CD14-positive monocyte (primary cell): ENCODE measurements around the gene CTDSPL. TPM values are rescaled to one million over a fixed set of nuclear protein-coding genes. Genes with fewer than 3 reads are reported as not detected.
A peak's percentile ranks its signal among the peaks of the same experiment; 100 is the strongest.

Source experiments
- DNase-seq, 3 donors: peaks; one replicate each; pipeline ENCODE4 v3.0.0-alpha.2; 2011 to 2022
- H2AFZ ChIP-seq: 2 replicates; pipeline ENCODE4 v1.6.0; 2012; ENCODE audit warnings: mild to moderate bottlenecking, low read depth, low read length, inconsistent platforms; ENCODE audit not compliant: insufficient read depth, poor library complexity, severe bottlenecking
- H3K27ac ChIP-seq, 2 donors: 1 replicate in 1 of 2; 2 replicates in 1 of 2; pipeline ENCODE4 v1.5.1; 2012 to 2013; ENCODE audit warnings: low read length in 2 of 2, control low read depth in 1 of 2, inconsistent platforms in 1 of 2, low read depth in 1 of 2, mild to moderate bottlenecking in 1 of 2
- H3K27me3 ChIP-seq, 2 donors: one replicate each; pipeline versions ENCODE4 v1.6.0 to v1.6.1; 2011 to 2013; ENCODE audit warnings: low read length in 2 of 2; ENCODE audit not compliant: control insufficient read depth in 2 of 2, insufficient read depth in 2 of 2
- H3K36me3 ChIP-seq, 2 donors: replicated peaks in 1 of 2; 1 replicate in 1 of 2; 2 replicates in 1 of 2; pipeline versions ENCODE4 v1.5.1 to v1.6.1; 2012 to 2013; ENCODE audit warnings: low read length in 2 of 2, control low read depth in 1 of 2, inconsistent platforms in 1 of 2, mild to moderate bottlenecking in 1 of 2; ENCODE audit not compliant: insufficient read depth in 2 of 2, control insufficient read depth in 1 of 2
- H3K4me1 ChIP-seq, 2 donors: 1 replicate in 1 of 2; 2 replicates in 1 of 2; pipeline versions ENCODE4 v1.5.1 to v1.6.1; 2012 to 2013; ENCODE audit warnings: low read length in 2 of 2, control low read depth in 1 of 2, inconsistent platforms in 1 of 2, mild to moderate bottlenecking in 1 of 2, moderate library complexity in 1 of 2; ENCODE audit not compliant: insufficient read depth in 2 of 2, control insufficient read depth in 1 of 2
- H3K4me2 ChIP-seq: replicated peaks from 2 replicates; pipeline ENCODE3; 2012; ENCODE audit warnings: low read length, moderate library complexity, mild to moderate bottlenecking; ENCODE audit not compliant: poor library complexity, severe bottlenecking; ENCODE audit errors: extremely low read depth
- H3K4me3 ChIP-seq, 3 experiments: fragments of 200-600 bp in 1 of 3; sonication (generic) in 1 of 3; replicated peaks in 1 of 3; 1 replicate in 2 of 3; 2 replicates in 1 of 3; pipeline ENCODE4 v1.5.1; 2011 to 2013; ENCODE audit warnings: low read length in 3 of 3, mild to moderate bottlenecking in 3 of 3, control low read depth in 2 of 3, low read depth in 2 of 3, inconsistent platforms in 1 of 3, moderate library complexity in 1 of 3
- H3K79me2 ChIP-seq: 2 replicates; pipeline ENCODE4 v1.6.0; 2012; ENCODE audit warnings: mild to moderate bottlenecking, control low read depth, inconsistent platforms, low read length, moderate library complexity; ENCODE audit not compliant: insufficient read depth
- H3K9ac ChIP-seq: 2 replicates; pipeline ENCODE4 v1.6.0; 2017; ENCODE audit warnings: low read length, mild to moderate bottlenecking; ENCODE audit not compliant: insufficient read depth, poor library complexity, severe bottlenecking
- H3K9me3 ChIP-seq, 2 donors: replicated peaks in 1 of 2; 1 replicate in 1 of 2; 2 replicates in 1 of 2; pipeline versions ENCODE4 v1.5.1 to v1.6.1; 2012 to 2013; ENCODE audit warnings: low read length in 2 of 2, control low read depth in 1 of 2; ENCODE audit not compliant: control insufficient read depth in 1 of 2, insufficient read depth in 1 of 2
- H4K20me1 ChIP-seq: 2 replicates; pipeline ENCODE4 v1.6.0; 2012; ENCODE audit warnings: mild to moderate bottlenecking, low read length, control low read depth, moderate library complexity; ENCODE audit not compliant: insufficient read depth
- H3K27ac Mint-ChIP-seq, 7 donors: one replicate each; pipeline ENCODE4 v1.8.0; 2020; ENCODE audit warnings: mild to moderate bottlenecking in 7 of 7, mixed read lengths in 7 of 7, moderate library complexity in 6 of 7, inconsistent platforms in 2 of 7
- H3K27me3 Mint-ChIP-seq, 3 donors: one replicate each; pipeline ENCODE4 v1.8.0; 2021 to 2022; ENCODE audit warnings: low read depth in 3 of 3, mild to moderate bottlenecking in 3 of 3, mixed read lengths in 3 of 3, moderate library complexity in 3 of 3, inconsistent platforms in 1 of 3
- H3K36me3 Mint-ChIP-seq, 2 donors: one replicate each; pipeline ENCODE4 v1.8.0; 2020; ENCODE audit warnings: mixed read lengths in 2 of 2, inconsistent platforms in 1 of 2, mild to moderate bottlenecking in 1 of 2
- H3K4me1 Mint-ChIP-seq: one replicate; pipeline ENCODE4 v1.8.0; 2020; ENCODE audit warnings: mild to moderate bottlenecking, mixed read lengths
- H3K4me3 Mint-ChIP-seq, 2 donors: one replicate each; pipeline ENCODE4 v1.8.0; 2020; ENCODE audit warnings: mild to moderate bottlenecking in 2 of 2, mixed read lengths in 2 of 2, moderate library complexity in 1 of 2
- H3K9me3 Mint-ChIP-seq, 7 donors: one replicate each; pipeline ENCODE4 v1.8.0; 2020 to 2022; ENCODE audit warnings: mixed read lengths in 7 of 7, mild to moderate bottlenecking in 6 of 7, moderate library complexity in 6 of 7, inconsistent platforms in 2 of 7
- WGBS: methylation state at CpG from one replicate; pipeline ENCODE4 v1.1.5; 2013; ENCODE audit warnings: missing lambda C conversion rate; ENCODE audit not compliant: insufficient coverage; 5-methylcytosine and 5-hydroxymethylcytosine counted together
- intact Hi-C, 2 donors: fragments of 100-400 bp; cut with micrococcal nuclease; formaldehyde crosslinking; loops; one replicate each; pipeline versions ENCODE4 v1.15.0 to v1.15.1; 2023
- polyA plus RNA-seq, 3 donors: library from polyadenylated mRNA; depleted of rRNA in 1 of 3; unstranded in 2 of 3; stranded (reverse) in 1 of 3; fragments of 300-500 nt in 2 of 3; fragments of >200 nt in 1 of 3; fragmentation: Illumina TruSeq in 2 of 3; gene quantifications; 1 replicate in 2 of 3; 2 replicates in 1 of 3; pipeline ENCODE4 v1.2.3, GENCODE V29; 2012 to 2021
- TF ChIP-seq, protein P1 (sequence below): fragments of 200-600 bp; IDR thresholded peaks from one replicate; pipeline ENCODE4 v1.8.0; 2022; ENCODE audit warnings: antibody characterized with exemption, mild to moderate bottlenecking

The CTDSPL gene
- polyA plus RNA-seq, 3 donors: 0.15 to 0.69 (median 0.33) TPM

DNA sequence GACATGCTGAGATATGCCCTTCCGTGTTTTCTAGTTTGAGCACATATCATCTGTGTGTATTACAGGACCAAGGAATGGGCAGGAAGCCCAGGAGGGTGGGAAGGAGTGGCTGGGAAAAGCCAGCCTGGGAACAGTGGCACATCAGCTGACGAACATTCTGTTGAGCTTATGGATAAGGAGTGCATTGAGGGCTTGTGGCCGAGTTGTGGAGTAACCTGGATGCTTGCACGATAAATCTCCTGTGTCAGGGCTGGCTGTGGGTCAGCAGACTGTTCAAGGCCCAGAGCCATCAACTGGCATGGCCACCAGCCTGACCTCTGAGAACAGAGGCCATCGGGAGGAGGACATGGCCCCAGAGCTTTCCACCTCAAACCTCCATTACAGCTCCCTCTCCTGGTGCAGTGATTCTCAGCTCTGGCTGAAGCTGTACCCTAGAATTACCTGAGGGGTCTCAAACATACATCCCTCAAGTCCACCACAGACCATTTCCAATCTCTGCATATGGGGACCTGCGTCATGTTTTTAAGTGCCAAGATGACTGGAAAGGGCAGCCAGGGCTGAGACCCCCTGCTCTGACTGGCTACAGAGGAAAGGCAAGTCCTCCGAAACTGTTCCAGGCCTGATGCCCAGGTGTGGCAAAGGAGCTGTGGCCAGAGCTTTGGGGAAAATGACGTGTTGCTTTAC lies 124.1 kb downstream of the CTDSPL start:
- DNase-seq: no peak
- Mint-ChIP-seq H3K27ac (peak overlapping the region in 3 of 7 donors; percentile 19 to 54 (median 50)), H3K4me1 (peaks cover 77% of the 10 kb centered on the region), H3K4me3 (no peak overlapping the region), H3K27me3 (peaks cover 2 to 5% (median 2%) of the 10 kb centered on the region in 3 donors), H3K9me3 (no peaks in the 10 kb centered on the region), H3K36me3 (peaks cover 0 to 1% of the 10 kb centered on the region in 2 donors)
- Histone ChIP-seq H3K27ac (no peak overlapping the region), H3K4me1 (peaks cover 62 to 72% of the 10 kb centered on the region in 2 donors), H3K27me3 (no peaks in the 10 kb centered on the region), H4K20me1 (no peaks in the 10 kb centered on the region), H2AFZ (no peak overlapping the region), H3K4me3 (no peak overlapping the region), H3K9me3 (no peaks in the 10 kb centered on the region), H3K4me2 (no peak overlapping the region), H3K36me3 (no peaks in the 10 kb centered on the region), H3K79me2 (no peaks in the 10 kb centered on the region), H3K9ac (no peak overlapping the region)
- TF ChIP-seq, protein P1, sequence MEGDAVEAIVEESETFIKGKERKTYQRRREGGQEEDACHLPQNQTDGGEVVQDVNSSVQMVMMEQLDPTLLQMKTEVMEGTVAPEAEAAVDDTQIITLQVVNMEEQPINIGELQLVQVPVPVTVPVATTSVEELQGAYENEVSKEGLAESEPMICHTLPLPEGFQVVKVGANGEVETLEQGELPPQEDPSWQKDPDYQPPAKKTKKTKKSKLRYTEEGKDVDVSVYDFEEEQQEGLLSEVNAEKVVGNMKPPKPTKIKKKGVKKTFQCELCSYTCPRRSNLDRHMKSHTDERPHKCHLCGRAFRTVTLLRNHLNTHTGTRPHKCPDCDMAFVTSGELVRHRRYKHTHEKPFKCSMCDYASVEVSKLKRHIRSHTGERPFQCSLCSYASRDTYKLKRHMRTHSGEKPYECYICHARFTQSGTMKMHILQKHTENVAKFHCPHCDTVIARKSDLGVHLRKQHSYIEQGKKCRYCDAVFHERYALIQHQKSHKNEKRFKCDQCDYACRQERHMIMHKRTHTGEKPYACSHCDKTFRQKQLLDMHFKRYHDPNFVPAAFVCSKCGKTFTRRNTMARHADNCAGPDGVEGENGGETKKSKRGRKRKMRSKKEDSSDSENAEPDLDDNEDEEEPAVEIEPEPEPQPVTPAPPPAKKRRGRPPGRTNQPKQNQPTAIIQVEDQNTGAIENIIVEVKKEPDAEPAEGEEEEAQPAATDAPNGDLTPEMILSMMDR: no peak
- intact Hi-C loops: no loop called here
- WGBS: 94% methylated on average over 8 of the region's 8 CpGs

- no peak for DNase-seq
- Histone ChIP-seq H3K79me2 (no peaks in the 10 kb centered on the region), H3K4me3 (no peak overlapping the region), H3K27me3 (no peaks in the 10 kb centered on the region), H3K9me3 (no peaks in the 10 kb centered on the region), H3K36me3 (no peaks in the 10 kb centered on the region), H3K9ac (no peak overlapping the region), H3K4me2 (no peak overlapping the region), H4K20me1 (no peaks in the 10 kb centered on the region), H3K4me1 (peaks cover 56 to 65% of the 10 kb centered on the region in 2 donors), H2AFZ (no peak overlapping the region), H3K27ac (no peak overlapping the region)
- Mint-ChIP-seq H3K4me3 (no peak overlapping the region), H3K27ac (peak overlapping the region in 1 of 7 donors; percentile 13), H3K4me1 (peaks cover 72% of the 10 kb centered on the region), H3K27me3 (peaks cover 2 to 5% (median 2%) of the 10 kb centered on the region in 3 donors), H3K9me3 (no peaks in the 10 kb centered on the region), H3K36me3 (peaks cover 0 to 1% of the 10 kb centered on the region in 2 donors)
- 91% methylated on average over 8 of the region's 12 CpGs for WGBS
- TF ChIP-seq, protein P1: no peak
- intact Hi-C loops: no loop called here
Measured at GRCh38 chr3:37986479-37987314, 125.0 kb downstream of the CTDSPL start.
